Fibroblast of lung (primary cell): ENCODE results near the gene IL10RB. TPM values are rescaled to one million over a fixed set of nuclear protein-coding genes. Genes with fewer than 3 reads are reported as not detected.
A peak's percentile ranks its signal among the peaks of the same experiment; 100 is the strongest.

ENCODE experiments used
- DNase-seq, 2 donors: peaks; one replicate each; pipeline versions ENCODE4 v3.0.0 to v3.0.0-alpha.2; 2010; ENCODE audit warnings: low read depth in 2 of 2
- H2AFZ ChIP-seq: 2 replicates; pipeline ENCODE4 v1.5.1; 2012; ENCODE audit warnings: low read length, control low read depth, inconsistent platforms
- H3K27ac ChIP-seq: 2 replicates; pipeline ENCODE4 v1.5.1; 2011; ENCODE audit warnings: low read length, control low read depth; ENCODE audit not compliant: insufficient read depth
- H3K27me3 ChIP-seq: 2 replicates; pipeline ENCODE4 v1.5.1; 2011; ENCODE audit warnings: mild to moderate bottlenecking, low read length; ENCODE audit not compliant: control insufficient read depth, insufficient read depth
- H3K36me3 ChIP-seq: 2 replicates; pipeline ENCODE4 v1.5.1; 2011; ENCODE audit warnings: low read length; ENCODE audit not compliant: control insufficient read depth, insufficient read depth
- H3K4me1 ChIP-seq: 2 replicates; pipeline ENCODE4 v1.5.1; 2011; ENCODE audit warnings: low read length; ENCODE audit not compliant: control insufficient read depth, insufficient read depth; ENCODE audit errors: extremely low read depth
- H3K4me2 ChIP-seq: 2 replicates; pipeline ENCODE4 v1.5.1; 2011; ENCODE audit warnings: low read length, control low read depth; ENCODE audit not compliant: insufficient read depth; ENCODE audit errors: extremely low read depth
- H3K4me3 ChIP-seq, 4 experiments: fragments of 200-600 bp in 1 of 4; sonication (generic) in 1 of 4; replicated peaks in 1 of 4; 2 replicates each; pipeline ENCODE4 v1.5.1; 2011 to 2016; ENCODE audit warnings: low read length in 4 of 4, low read depth in 3 of 4, mild to moderate bottlenecking in 3 of 4, control low read depth in 2 of 4, inconsistent platforms in 1 of 4, mixed read lengths in 1 of 4; ENCODE audit not compliant: insufficient read depth in 1 of 4; ENCODE audit errors: control extremely low read depth in 1 of 4
- H3K79me2 ChIP-seq: 2 replicates; pipeline ENCODE4 v1.5.1; 2012; ENCODE audit warnings: mild to moderate bottlenecking, low read length, inconsistent platforms; ENCODE audit not compliant: control insufficient read depth, insufficient read depth
- H3K9ac ChIP-seq: 2 replicates; pipeline ENCODE4 v1.5.1; 2011; ENCODE audit warnings: mild to moderate bottlenecking, low read length, control low read depth; ENCODE audit not compliant: insufficient read depth
- H3K9me3 ChIP-seq: 2 replicates; pipeline ENCODE4 v1.5.1; 2012; ENCODE audit warnings: low read depth, low read length; ENCODE audit not compliant: control insufficient read depth, insufficient read depth
- H4K20me1 ChIP-seq: 2 replicates; pipeline ENCODE4 v1.5.1; 2011; ENCODE audit warnings: low read length; ENCODE audit not compliant: control insufficient read depth, insufficient read depth; ENCODE audit errors: extremely low read depth
- CTCF ChIP-seq, 2 donors: IDR thresholded peaks in 1 of 2; conservative IDR thresholded peaks in 1 of 2; 1 replicate in 1 of 2; 2 replicates in 1 of 2; pipeline ENCODE4 v1.5.1; 2011 to 2012; ENCODE audit warnings: low read length in 2 of 2, control low read depth in 1 of 2, inconsistent platforms in 1 of 2, low read depth in 1 of 2, mild to moderate bottlenecking in 1 of 2
- EZH2 ChIP-seq: IDR thresholded peaks from 2 replicates; pipeline ENCODE4 v1.5.1; 2012; ENCODE audit warnings: low read length, control low read depth, mild to moderate bottlenecking; ENCODE audit errors: missing control alignments
- polyA plus RNA-seq, 2 donors: library from polyadenylated mRNA; depleted of rRNA in 1 of 2; stranded (reverse) in 1 of 2; unstranded in 1 of 2; fragments of >200 nt; gene quantifications; 2 replicates each; pipeline ENCODE4 v1.2.1, GENCODE V29; 2011 to 2012; ENCODE audit warnings: missing spikeins in 1 of 2
- total RNA-seq: library from RNA; depleted of rRNA; stranded (reverse); fragments of >200 nt; gene quantifications from 2 replicates; pipeline ENCODE4 v1.2.1, GENCODE V29; 2014

Gene IL10RB
- total and polyA plus RNA-seq, 2 donors (not counting 1 experiment from before 2014, with no cell fraction given) = 56.2 to 64.1 TPM

GRCh38 chr21:33244082-33244778 lies 21.9 kb upstream of the IL10RB start:
- peaks cover 7% of the 10 kb centered on the region for H3K36me3 ChIP-seq
- DNase-seq = peak in 1 of 2 donors; percentile 79

GRCh38 chr21:33244779-33245105 lies 21.4 kb upstream of the IL10RB start:
- Histone ChIP-seq H2AFZ (no peak overlapping the region), H3K27me3 (no peaks in the 10 kb centered on the region), H3K4me2 (no peak overlapping the region), H3K27ac (no peak overlapping the region), H3K79me2 (no peaks in the 10 kb centered on the region), H3K36me3 (peaks cover 7% of the 10 kb centered on the region), H4K20me1 (no peaks in the 10 kb centered on the region), H3K9ac (no peak overlapping the region), H3K9me3 (no peaks in the 10 kb centered on the region), H3K4me1 (no peaks in the 10 kb centered on the region), H3K4me3 (no peak overlapping the region)
- TF ChIP-seq CTCF (conservative IDR thresholded peaks at IDR 0.05 in 1 of 2, IDR thresholded peaks at IDR 0.05 in 1 of 2; ENCODE audit: low read depth in 1 of 2, low read length in 2 of 2) (no peak), EZH2 (no peak)
- no peak for DNase-seq

More at GRCh38 chr21:33244082-33244778, 21.9 kb upstream of the IL10RB start:
- TF ChIP-seq EZH2 (no peak), CTCF (conservative IDR thresholded peaks at IDR 0.05 in 1 of 2, IDR thresholded peaks at IDR 0.05 in 1 of 2; ENCODE audit: low read depth in 1 of 2, low read length in 2 of 2) (no peak)
- Histone ChIP-seq H3K27me3 (no peaks in the 10 kb centered on the region), H3K79me2 (no peaks in the 10 kb centered on the region), H3K4me3 (no peak overlapping the region), H3K4me2 (no peak overlapping the region), H4K20me1 (no peaks in the 10 kb centered on the region), H3K27ac (no peak overlapping the region), H3K4me1 (no peaks in the 10 kb centered on the region), H3K9me3 (no peaks in the 10 kb centered on the region), H2AFZ (no peak overlapping the region), H3K9ac (no peak overlapping the region)

GRCh38 chr21:33245289-33245918 lies 20.8 kb upstream of the IL10RB start:
- Histone ChIP-seq H3K27me3 (no peaks in the 10 kb centered on the region), H3K36me3 (peaks cover 7% of the 10 kb centered on the region), H3K27ac (no peak overlapping the region), H3K79me2 (no peaks in the 10 kb centered on the region), H4K20me1 (no peaks in the 10 kb centered on the region), H3K4me3 (no peak overlapping the region), H2AFZ (no peak overlapping the region), H3K4me1 (no peaks in the 10 kb centered on the region), H3K9ac (no peak overlapping the region), H3K4me2 (no peak overlapping the region), H3K9me3 (no peaks in the 10 kb centered on the region)
- no peak for TF ChIP-seq CTCF (conservative IDR thresholded peaks at IDR 0.05 in 1 of 2, IDR thresholded peaks at IDR 0.05 in 1 of 2; ENCODE audit: low read depth in 1 of 2, low read length in 2 of 2)
- no peak for TF ChIP-seq EZH2
- no peak for DNase-seq
